HG02938 (cell line): ENCODE results near the gene TSPAN31.
"Not testable (repeated sequence)": the region's sequence is repeated elsewhere in the genome, so short reads cannot be mapped to it uniquely, and the experiment has no call there.

Experiments used
- ATAC-seq: cut with Tn5 transposase; IDR thresholded peaks from one replicate; pipeline ENCODE4 v1.9.1; 2021; ENCODE audit warnings: mild to moderate bottlenecking, moderate library complexity; ENCODE audit not compliant: unreplicated experiment

TSPAN31 gene

DNA sequence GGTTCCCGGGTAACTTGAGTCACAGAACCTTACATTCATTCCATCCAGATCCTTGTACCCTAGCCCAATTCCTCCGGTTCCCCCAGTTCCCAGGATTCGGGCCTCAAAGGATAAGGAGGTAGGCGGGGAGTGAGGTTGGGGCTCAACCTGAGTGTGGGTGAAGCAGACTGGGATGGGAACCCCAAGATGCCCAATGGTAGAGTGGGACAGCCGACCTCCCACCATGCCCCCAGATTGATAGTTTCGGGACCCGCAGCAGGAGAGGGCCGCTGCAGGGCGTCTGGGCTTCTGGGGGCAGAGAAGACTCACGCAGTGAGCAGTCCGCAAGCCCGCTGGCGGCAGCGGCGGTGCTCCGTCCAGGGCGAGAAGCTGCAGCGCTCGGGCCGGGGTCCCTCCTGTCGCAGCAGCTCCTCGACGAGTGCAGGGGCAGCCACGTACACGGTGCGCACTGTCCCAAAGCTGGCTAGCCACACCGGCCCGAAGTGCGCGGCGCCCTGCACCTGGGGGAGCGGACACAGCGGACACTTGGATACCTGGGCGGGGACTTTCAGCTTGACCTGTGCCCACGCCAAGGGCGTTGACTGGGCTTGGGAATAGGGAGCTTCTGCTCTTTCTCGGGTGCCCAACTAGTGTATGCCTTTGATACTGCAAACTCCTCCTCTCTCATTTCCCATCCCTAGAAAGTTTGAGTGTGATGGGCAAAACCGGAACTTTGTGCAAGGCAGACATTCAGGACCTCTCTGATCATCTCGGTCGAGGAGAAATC is 21.0 kb downstream of the TSPAN31 start:
- no peak for ATAC-seq

DNA sequence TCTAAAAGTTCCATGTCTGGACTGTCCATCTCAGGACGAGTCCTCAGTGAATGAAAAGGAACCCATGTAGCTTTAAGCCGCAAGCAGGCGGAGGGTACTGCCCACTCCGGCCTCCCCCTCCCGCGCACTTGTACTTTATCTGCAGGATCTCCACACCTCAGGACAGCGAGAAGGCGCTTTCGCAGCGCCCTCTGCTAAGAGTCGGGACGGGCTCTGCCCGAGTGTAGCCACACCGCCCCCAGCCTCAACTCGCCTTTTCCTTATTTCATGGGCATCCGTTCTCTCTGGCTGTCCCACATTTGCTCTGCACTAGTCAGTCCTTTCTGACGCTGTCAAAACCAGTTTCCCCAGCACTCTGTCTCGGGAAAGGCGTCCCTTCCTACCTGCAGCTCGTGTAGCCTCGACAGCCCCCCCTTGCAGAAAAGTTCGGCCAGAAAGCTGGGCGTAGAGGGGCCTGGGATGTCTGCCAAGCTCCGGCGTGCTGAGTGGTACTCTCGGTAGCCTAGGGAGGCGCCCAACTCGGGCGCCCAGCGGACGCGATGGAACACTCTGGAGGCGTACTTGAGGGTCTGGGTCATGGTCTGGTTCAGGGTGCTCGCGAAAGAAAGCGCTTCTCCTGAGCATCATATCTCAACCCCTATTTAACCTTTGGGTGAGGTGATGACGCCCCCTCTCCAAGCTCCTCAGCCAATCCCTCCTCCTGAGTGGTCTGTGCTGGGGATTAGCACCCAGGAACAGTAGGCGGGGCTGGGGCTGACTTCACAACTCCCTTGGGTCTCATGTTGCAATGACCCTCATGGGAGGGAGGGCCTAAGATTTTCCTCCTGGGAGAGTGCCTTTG is 21.8 kb downstream of the TSPAN31 start, which contains the start of gene CYP27B1:
Gene CYP27B1, minus strand, starts transcription at position 615 of the 841 bp plus-strand sequence. Its CDS starts 37 bp downstream, at position 578.
- no peak for ATAC-seq

DNA sequence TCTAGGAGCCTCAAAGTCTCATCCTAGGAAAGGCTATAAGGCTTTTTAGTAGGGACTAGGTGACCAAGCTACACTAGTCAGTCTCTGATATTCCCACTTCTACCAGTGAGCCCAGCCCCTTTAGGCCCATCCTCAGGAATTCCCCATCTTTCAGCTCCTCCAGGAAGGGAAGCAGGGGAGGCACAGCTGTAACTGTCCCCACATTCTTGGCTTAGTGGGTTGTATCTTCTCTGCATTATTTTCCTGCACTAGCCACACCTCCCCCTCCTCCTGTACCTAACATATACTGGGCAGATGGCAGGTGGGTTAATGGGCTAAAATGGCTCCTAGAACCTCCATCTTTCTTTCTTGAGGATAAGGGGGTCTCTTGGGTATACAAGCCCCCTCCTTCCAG is 22.5 kb downstream of the TSPAN31 start:
- no peak for ATAC-seq

DNA sequence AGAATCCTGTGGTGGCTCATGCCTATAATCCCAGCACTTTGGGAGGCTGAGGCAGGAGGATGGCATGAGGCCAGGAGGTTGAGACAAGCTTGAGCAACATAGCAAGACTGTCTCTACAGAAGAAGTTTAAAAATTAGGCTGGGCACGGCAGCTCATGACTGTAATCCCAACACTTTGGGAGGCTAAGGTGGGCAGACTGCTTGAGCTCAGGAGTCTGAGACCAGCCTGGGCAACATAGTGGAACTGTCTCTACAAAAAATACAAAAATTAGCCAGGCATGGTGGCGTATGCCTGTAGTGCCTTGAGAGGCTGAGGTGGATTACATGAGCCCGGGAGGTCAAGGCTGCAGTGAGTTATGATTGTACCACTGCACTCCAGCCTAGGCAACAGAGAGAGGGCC is 23.0 kb downstream of the TSPAN31 start:
- ATAC-seq = no peak

DNA sequence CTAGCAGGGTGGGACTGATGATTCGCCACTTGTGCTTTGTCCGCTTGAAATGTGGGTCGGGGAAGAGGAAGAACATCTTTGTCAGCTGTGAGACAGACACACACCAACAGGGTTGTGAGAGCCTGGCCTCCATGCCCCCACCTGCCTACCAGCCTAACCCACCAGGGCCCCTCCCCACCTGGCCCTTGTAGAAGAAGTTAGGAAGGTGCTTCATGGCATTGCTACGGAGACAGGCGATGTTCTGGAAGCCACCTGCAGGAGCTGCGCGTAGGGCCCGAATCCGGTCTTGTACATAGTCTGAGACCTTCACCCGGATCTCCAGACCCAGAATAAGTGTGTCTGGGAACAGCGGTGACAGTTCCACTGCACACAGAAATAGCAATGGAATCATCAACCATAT is 24.8 kb downstream of the TSPAN31 start:
- ATAC-seq = no peak

DNA sequence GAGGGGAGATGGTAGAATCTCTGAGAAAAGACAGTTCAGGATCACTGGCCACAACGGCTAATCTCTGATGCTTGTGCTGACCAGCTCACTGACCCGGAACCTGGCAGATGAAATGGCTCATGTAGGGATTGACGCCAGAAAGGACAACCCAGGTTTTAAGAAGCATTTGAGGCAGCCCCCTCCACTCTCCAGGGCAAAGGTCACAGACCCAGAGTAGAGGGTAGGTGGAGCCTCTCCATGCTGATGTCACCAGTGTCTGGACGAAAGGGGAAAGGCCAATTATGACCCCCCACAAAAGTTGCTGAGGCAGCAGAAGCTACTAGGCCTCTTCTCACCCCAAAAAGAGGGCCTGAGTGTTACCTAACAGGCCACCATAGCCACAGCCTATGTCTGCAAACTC is 25.9 kb downstream of the TSPAN31 start:
- ATAC-seq = no peak

DNA sequence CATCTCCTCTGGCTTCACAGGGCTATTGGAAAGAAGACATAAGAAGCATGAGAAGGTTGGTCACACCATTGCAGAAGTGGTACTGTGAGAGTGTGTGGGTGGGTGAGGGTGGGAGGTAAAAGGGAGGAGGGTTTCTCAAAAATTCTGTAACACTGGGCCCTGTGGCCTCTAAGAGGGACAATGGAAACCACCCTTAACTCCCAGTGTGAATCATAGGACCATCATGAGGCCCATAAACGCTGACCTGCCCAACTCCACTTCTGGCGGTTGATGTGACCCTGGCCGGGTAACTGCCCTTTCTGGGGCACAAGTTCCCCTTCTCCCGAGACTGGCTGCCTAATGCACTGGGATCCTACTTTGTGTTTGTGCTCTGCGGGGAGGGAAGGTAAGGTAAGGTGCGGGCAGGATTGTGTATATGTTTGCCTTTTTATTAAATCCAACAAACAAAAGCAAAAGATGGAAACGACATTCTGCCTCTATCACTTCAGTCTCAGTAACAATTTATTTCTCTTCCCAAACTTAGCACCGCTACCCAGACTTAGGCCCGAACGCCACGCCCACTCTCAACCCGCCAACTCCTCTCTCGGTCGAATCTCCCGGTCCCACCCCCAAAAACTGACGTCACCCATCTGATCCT is 26.5 kb downstream of the TSPAN31 start:
- ATAC-seq = peak; percentile 76

DNA sequence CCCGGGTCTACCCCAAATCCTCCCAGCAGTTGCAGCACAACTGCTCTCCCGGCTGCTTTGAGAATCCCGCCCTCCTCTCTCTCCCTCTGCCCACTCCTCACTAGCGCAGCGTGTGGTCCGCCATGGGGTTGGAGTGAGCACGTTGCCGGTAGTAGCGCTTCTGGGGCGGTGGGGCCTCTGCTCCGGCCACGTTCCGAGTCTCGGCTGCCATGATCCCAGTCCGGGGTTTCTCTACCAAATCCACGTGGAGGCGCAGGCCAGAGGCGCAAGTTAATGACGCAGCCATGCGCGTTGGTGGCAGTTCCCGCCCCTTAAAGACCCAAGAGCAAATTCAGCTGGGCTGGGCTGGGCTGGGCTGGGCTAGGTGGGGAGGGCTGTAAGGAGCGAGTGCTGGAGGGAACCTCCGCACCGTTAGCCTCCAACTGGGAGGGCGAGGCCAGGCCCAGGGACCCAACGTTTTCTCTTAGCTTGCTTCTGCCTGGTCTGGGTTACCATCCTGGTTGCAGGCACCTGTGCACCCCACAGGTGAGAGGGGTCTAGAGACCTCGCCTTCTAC is 27.1 kb downstream of the TSPAN31 start, which contains the start of gene METTL1:
Gene METTL1, minus strand, starts transcription at position 233 of the 556 bp plus-strand sequence. Its CDS starts 22 bp downstream, at position 211.
- ATAC-seq = peak; percentile 74

DNA sequence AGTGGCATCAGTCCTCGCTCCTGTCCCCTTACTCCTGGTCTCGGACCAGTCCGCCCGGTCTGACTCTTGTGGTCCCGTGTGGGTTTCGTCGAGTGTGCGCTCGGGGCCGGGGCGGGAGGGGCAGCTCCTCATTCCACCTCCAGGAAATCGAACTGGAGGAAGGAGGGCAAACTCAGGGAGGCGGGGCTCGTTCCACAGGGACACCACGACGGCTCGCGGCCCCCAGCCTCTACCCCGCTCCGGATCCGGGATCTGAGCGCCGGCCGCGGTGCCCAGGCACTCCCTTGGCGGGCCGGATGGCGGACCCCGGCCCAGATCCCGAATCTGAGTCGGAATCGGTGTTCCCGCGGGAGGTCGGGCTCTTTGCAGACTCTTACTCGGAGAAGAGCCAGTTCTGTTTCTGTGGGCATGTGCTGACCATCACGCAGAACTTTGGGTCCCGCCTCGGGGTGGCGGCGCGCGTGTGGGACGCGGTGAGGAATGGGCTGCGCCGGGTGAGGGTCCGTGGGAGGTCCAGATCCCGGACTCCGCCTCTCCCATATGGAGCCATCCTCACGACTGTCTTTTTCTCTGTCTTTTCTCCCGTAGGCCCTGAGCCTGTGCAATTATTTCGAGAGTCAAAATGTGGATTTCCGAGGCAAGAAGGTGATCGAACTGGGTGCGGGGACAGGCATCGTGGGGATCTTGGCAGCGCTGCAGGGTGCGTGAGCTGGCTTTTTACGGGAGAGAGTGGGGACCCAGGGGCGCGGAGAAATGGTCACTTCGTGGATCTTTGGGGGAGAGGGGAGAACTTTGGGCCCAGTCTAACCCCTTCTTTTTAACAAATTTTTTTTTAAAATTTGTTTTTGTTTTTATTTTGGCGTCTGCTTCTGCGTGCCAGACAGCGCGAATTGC is 27.8 kb downstream of the TSPAN31 start, which contains the start of gene EEF1AKMT3:
Gene EEF1AKMT3, plus strand, starts transcription at position 186 of the 894 bp plus-strand sequence. Its CDS starts 111 bp downstream, at position 297.
- peak; percentile 27 for ATAC-seq

DNA sequence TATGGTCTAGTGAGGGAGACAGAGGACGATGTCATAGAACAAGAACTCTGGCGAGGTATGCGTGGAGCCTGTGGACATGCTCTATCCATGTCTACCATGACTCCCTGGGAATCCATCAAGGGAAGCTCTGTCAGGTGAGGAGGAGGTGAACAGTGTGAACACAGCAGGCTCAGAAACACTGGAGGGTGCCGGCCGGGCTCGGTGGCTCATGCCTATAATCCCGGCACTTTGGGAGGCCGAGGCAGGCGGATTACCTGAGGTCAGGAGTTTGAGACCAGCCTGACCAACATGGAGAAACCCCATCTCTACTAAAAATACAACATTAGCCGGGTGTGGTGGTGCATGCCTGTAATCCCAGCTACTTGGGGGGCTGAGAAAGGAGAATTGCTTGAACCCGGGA is 29.8 kb downstream of the TSPAN31 start:
- not testable (repeated sequence) for ATAC-seq

DNA sequence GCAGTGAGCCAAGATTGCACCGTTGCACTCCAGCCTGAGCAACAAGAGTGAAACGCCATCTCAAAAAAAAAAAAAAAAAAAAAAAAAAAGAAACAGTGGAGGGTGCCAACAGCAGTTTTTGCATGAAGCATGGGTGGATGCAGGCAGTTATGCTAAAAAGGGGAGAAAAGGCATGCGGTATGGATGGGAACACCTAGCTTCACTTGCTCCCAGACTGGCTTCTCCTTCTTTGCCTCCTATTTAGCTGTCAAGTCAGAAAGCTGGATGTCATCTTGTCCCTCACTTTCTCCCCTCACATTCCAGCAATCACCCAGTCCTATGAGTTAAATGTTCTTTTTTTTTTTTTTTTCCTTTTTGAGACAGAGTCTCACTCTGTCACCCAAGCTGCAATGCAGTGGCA is 30.2 kb downstream of the TSPAN31 start:
- ATAC-seq = no peak

DNA sequence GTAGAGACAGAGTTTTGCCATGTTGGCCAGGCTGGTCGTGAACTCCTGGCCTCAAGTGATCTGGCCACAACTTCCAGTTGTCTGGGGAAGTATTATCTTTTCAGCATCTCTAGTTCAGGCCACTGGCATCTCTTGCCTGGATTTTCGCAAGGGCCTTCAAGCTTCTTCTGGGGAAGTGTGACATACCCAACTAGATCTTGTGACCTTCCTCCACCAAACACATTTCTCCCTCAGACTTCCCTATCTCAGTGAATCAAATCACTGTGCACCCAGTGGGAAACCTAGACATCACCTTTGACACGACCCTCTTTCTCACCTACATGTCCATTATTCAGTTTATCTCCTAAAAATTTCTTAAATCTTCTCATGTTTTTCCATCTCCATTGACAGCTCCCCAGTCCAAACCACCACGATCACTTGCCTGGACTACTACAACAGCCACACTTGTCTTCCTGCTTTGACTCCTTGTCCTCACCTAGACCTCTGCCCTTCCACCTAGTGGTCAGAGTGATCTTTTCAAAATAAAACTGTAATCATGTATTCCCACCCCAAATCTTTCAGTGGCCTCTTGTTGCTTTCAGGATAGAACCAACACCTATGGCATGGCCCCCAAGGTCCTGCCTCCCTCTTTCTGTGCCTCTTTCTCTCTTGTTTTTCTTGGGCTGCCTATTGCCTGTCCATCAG is 30.9 kb downstream of the TSPAN31 start:
- ATAC-seq = no peak

DNA sequence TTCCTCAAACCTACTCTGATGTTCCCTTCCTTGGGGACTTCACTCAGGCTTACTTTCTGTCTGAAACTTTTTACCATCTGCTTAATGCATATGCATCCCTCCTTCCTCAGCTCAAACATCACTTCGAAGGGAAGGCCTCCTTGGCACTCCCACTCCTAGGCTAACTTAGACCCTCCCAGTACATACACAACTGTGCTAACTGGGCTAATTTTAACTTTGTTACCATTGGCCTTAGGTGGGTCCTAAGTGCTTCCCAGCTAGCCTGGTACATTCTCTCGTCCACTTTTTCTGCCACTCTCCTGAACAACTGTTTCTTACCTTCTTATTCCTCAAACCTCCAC is 31.4 kb downstream of the TSPAN31 start:
- no peak for ATAC-seq

DNA sequence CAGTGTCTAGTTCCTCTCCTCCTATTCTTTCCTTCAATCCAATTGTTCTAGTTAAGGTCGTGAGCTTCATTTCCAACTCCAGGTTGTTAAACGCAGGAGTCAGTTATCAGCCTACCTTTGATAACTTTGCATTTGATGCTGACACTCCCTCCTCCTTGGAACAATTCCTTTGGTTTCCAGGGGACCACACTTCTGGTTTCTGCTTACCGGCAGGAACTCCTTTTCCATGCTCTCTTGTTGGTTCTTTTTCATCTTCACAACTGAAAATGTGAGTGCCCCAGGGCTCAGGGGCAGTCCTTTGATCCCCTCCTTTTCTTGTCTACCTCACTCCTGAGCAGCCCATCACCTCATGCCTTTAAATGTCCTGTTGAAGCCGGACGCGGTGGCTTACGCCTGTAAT is 32.5 kb downstream of the TSPAN31 start:
- ATAC-seq = no peak

DNA sequence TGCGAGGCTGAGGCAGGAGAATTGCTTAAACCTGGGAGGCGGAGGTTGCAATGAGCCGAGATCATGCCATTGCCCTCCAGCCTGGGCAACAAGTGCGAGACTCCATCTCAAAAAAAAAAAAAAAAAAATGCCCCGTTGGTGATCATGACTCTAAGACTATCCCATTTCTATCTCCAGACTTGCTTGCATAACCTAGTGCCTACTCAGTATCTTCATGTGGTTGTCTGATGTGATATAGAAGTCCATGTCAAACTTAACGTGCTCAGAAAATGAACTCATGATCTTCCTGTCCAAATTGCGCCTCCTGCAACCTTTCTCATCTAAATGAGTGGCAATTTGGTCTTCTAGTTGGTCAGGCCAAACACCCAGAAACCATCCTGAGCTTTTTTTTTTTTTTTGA is 33.1 kb downstream of the TSPAN31 start:
- ATAC-seq = no peak

DNA sequence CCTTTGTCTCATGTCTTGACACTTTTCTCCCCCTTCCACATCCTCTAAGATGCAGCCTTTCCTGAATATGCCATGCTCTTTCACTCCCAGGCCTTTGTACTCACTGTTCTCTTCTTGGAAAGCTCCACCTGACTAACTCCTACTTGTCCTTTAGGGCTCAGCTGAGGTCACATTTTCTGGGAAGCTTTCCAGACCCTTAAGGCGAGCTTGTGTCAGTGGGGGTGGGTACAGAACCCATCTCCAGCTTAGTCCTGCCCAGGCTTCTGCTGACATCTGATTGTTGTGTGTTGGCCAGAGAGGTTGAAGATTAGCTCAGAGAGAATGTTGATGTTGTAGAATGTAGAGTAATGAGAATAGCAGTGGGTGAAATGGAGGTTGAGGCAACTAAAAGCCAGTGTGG is 34.9 kb downstream of the TSPAN31 start:
- ATAC-seq = no peak

DNA sequence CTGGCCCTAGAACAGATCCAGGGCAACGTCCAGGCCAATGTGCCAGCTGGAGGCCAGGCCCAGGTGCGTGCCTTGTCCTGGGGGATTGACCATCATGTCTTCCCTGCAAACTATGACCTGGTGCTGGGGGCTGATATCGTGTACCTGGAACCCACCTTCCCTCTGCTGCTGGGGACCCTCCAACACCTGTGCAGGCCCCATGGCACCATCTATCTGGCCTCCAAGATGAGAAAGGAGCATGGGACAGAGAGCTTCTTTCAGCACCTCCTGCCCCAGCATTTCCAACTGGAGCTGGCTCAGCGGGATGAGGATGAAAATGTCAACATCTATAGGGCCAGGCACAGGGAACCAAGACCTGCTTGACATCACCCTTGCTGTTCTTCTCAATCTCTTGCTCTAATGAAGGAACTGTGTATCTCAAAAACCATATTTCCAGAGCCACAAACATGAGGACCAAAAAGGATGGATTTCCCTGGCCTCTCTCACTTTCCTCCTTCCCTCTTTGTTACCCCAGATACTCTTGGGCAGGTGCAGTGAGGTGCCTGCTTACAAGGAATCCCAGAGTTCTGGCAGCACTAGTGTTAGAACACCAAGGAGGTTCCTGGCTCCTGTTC is 35.6 kb downstream of the TSPAN31 start:
- ATAC-seq = no peak

DNA sequence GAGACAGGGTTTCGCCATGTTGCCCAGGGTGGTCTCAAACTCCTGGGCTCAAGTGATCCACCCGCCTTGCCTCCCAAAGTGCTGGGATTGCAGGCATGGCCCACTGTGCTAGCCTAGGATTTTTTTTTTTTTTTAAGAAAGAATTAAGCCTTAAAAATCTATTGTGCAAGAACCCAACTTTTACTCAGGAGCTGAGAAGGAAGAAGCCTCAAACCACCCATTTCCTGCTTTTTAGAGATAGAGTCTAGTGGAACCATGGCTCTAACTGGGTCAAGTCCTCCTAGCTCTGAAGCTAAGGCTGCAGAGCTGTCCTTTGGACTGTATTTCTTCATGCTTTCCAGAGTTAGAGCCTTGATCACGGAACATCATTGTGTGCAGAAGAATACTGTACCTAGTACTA is 36.4 kb downstream of the TSPAN31 start:
- no peak for ATAC-seq

DNA sequence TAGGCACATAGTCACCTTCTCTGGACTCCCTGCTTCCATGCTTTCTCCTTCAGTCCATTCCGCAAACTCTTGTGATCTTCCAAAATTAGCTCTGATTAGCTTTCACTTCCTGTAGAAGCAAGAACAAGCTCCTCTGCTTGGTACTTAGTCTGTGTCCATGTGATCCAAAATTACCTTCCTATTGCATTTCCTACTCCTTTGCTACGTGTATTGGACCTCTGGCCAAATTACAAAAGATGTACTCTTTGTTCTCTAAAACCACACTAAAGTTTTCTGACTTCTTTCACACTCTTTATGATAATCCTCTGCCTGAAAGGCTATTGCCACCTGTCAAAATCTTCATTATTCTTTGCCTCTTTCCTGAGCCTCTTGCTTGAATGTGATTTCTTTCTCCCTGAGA is 37.0 kb downstream of the TSPAN31 start:
- ATAC-seq = no peak
